Measurements from ENCODE around the gene COL6A3. TPM values are rescaled to one million over a fixed set of nuclear protein-coding genes. Genes with fewer than 3 reads are reported as not detected.

Gene COL6A3
- total RNA-seq, 2 donors from 2014 or later: 26.9 to 86.9 TPM

DNA sequence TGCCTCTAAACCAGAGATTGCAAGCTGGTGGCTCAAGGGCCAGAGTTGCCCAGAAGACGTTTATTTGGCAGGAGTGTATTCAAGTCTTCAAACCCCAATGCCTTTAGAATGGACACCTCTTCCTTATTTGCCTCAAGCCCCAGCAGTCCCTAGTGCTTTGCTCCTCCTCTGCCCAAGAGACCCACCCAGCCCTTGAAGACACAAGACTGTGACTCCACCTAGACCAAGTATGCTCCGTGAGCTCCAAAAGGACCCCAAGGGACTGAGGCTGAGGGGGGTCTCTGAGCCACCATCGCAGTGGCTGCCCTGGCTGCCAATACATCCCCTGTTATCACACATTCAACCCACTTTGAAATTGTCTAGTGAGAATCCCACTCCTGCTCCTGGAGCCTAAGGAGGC is 99.3 kb downstream of the COL6A3 start:
- Histone ChIP-seq H3K9me3 (no peaks in the 10 kb centered on the region), H3K36me3 (no peaks in the 10 kb centered on the region), H3K4me1 (replicated peaks) (no peaks in the 10 kb centered on the region), H3K27ac (peak overlapping the region; percentile 82 to 83), H3K4me3 (no peak overlapping the region), H3K27me3 (replicated peaks; ENCODE audit: insufficient read depth) (no peaks in the 10 kb centered on the region)
- intact Hi-C loops (cut with DNase I): loop anchor here (5.0 kb wide), 1 partner anchor 93 kb away; no protein-coding TSS in a partner anchor
- 54% methylated on average over 3 of the region's 3 CpGs for WGBS
- TF ChIP-seq POLR2AphosphoS5 (IDR thresholded peaks at IDR 0.05) (no peak), POLR2A (IDR thresholded peaks at IDR 0.05) (no peak)
- TF ChIP-seq, protein P1, sequence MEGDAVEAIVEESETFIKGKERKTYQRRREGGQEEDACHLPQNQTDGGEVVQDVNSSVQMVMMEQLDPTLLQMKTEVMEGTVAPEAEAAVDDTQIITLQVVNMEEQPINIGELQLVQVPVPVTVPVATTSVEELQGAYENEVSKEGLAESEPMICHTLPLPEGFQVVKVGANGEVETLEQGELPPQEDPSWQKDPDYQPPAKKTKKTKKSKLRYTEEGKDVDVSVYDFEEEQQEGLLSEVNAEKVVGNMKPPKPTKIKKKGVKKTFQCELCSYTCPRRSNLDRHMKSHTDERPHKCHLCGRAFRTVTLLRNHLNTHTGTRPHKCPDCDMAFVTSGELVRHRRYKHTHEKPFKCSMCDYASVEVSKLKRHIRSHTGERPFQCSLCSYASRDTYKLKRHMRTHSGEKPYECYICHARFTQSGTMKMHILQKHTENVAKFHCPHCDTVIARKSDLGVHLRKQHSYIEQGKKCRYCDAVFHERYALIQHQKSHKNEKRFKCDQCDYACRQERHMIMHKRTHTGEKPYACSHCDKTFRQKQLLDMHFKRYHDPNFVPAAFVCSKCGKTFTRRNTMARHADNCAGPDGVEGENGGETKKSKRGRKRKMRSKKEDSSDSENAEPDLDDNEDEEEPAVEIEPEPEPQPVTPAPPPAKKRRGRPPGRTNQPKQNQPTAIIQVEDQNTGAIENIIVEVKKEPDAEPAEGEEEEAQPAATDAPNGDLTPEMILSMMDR (IDR thresholded peaks at IDR 0.05): no peak
- DNase-seq (ENCODE audit: low spot score): no peak

DNA sequence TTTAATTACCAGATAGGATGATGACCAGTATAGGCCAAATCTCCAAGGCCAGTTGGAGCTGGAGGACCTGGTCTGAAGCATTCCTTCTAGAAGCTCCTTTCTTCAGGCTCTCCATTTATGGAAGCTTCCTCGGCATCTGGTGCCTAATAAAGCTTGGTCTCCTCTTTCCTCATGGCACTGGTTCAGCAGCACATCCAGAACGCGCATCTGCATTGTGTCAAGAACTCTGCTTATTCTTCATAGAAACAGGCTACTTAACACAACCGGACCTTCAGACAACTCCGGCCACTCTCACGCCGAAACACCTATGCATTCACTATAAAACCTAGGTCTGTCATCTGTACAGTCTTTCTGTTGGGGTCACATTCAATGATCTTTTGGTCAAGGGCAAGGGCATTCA is 99.8 kb downstream of the COL6A3 start:
- 65% methylated on average over 7 of the region's 7 CpGs for WGBS
- DNase-seq (ENCODE audit: low spot score): no peak
- peak; percentile 46 for TF ChIP-seq POLR2AphosphoS5 (IDR thresholded peaks at IDR 0.05)
- TF ChIP-seq, protein P1 (IDR thresholded peaks at IDR 0.05): no peak
- no peaks in the 10 kb centered on the region for H3K4me1 ChIP-seq (replicated peaks)
- no peaks in the 10 kb centered on the region for H3K27me3 ChIP-seq (replicated peaks; ENCODE audit: insufficient read depth)
- H3K9me3 ChIP-seq: no peaks in the 10 kb centered on the region
- intact Hi-C loops (cut with DNase I): no loop called here
- no peaks in the 10 kb centered on the region for H3K36me3 ChIP-seq
- H3K4me3 ChIP-seq: no peak overlapping the region
- H3K27ac ChIP-seq: peak overlapping the region; percentile 82 to 83

DNA sequence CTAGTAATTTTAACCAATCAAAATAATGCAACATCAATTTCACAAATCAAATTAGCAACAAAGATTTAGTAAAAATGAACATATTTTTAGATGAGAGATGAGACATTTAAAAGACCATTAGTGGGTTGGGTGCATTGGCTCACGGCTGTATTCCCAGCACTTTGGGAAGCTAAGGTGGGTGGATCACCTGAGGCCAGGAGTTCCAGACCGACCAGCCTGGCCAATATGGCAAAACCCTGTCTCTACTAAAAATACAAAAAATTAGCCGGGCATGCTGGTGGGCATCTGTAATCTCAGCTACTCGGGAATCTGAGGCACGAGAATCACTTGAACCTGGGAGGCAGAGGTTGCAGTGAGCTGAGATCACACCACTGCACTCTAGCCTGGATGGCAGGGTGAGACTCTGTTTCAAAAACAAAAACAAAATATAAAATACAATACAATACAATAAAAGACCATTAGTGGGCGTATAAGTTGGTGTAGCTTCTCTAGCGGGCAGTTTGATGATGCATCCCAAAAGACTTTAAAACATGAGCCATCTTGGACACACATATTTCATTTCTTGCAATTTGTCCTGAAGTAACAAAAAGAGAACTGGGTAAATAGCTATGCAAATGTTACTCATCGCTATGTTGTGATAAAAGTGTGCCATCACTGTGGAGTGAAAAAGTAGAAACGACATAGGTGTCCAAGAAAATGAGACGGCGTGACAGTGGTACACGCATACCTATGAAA is 101.8 kb downstream of the COL6A3 start:
- intact Hi-C loops (cut with DNase I): no loop called here
- DNase-seq (ENCODE audit: low spot score): no peak
- no peaks in the 10 kb centered on the region for H3K9me3 ChIP-seq
- no peaks in the 10 kb centered on the region for H3K4me1 ChIP-seq (replicated peaks)
- H3K27me3 ChIP-seq (replicated peaks; ENCODE audit: insufficient read depth): no peaks in the 10 kb centered on the region
- no peaks in the 10 kb centered on the region for H3K36me3 ChIP-seq
- TF ChIP-seq POLR2A (IDR thresholded peaks at IDR 0.05): no peak
- TF ChIP-seq, protein P1 (IDR thresholded peaks at IDR 0.05): no peak
- no peak for TF ChIP-seq POLR2AphosphoS5 (IDR thresholded peaks at IDR 0.05)
- no peak overlapping the region for H3K4me3 ChIP-seq
- 88% methylated on average over 12 of the region's 12 CpGs for WGBS
- no peak overlapping the region for H3K27ac ChIP-seq

DNA sequence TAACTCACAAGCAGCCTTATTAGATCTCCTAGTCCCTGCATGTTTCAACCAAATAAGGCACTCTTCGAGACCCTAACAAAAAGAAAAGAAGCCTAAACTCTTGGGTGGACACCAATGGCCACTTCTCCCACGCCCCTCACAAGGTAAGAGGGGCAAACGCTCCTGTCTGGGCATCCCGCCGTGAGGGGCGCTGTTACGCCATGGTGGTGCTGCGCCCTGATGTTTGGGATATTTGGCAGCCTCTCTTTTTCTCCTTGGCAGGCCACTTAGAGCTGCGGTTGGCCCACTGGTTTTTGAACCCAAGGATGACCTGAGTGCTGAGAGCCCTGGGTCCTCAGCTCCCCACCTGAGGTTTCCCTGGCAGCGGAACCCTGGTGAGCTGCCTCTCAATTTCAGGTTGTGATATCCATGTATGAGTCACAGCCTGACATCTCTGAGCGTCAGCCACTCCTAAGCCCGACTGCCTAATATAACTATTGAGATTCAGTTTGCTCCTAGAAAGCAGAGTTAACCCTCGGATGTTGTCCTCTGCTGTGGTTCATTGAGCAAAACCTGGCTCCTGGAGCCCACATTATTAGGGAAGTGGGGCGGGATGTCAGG is 103.3 kb downstream of the COL6A3 start:
- Histone ChIP-seq H3K27me3 (replicated peaks; ENCODE audit: insufficient read depth) (no peaks in the 10 kb centered on the region), H3K27ac (peak overlapping the region; percentile 25 to 70), H3K4me1 (replicated peaks) (no peaks in the 10 kb centered on the region), H3K36me3 (no peaks in the 10 kb centered on the region), H3K9me3 (no peaks in the 10 kb centered on the region), H3K4me3 (no peak overlapping the region)
- DNase-seq (ENCODE audit: low spot score): no peak
- TF ChIP-seq, protein P1 (IDR thresholded peaks at IDR 0.05): peak in 1 of 4 experiments; percentile 5
- TF ChIP-seq POLR2A (IDR thresholded peaks at IDR 0.05) (no peak), POLR2AphosphoS5 (IDR thresholded peaks at IDR 0.05) (no peak)
- 80% methylated on average over 14 of the region's 14 CpGs for WGBS
- intact Hi-C loops (cut with DNase I): no loop called here

DNA sequence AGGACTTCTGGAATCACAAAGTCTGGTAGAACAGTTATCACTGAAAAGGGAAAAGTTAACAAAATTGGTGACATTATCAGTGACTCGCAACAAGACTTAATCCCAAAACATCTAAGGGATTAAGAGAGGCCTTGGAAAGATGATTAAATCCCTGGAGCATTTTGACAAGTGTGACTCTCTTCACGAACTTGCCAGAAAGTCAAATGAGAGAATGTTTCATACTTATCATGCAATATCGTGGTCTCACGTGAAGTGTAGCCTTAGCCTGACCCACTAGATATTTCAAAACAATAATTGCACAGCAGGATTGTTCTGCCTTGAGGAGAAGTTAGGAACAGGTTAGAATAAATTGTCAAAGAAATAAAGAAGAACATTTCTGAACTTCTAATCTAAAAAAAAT is 104.5 kb downstream of the COL6A3 start:
- H3K27ac ChIP-seq: peak overlapping the region; percentile 6 to 42
- TF ChIP-seq, protein P1 (IDR thresholded peaks at IDR 0.05): no peak
- TF ChIP-seq POLR2AphosphoS5 (IDR thresholded peaks at IDR 0.05) (no peak), POLR2A (IDR thresholded peaks at IDR 0.05) (no peak)
- H3K9me3 ChIP-seq: no peaks in the 10 kb centered on the region
- H3K4me1 ChIP-seq (replicated peaks): no peaks in the 10 kb centered on the region
- H3K27me3 ChIP-seq (replicated peaks; ENCODE audit: insufficient read depth): no peaks in the 10 kb centered on the region
- WGBS: 69% methylated on average over 4 of the region's 4 CpGs
- intact Hi-C loops (cut with DNase I): no loop called here
- H3K36me3 ChIP-seq: no peaks in the 10 kb centered on the region
- H3K4me3 ChIP-seq: no peak overlapping the region
- DNase-seq (ENCODE audit: low spot score): no peak

All from prostate gland (tissue), 2 donors.